ENCODE results near the gene BRD2.
A peak's percentile ranks its signal among the peaks of the same experiment; 100 is the strongest.

Gene BRD2

DNA sequence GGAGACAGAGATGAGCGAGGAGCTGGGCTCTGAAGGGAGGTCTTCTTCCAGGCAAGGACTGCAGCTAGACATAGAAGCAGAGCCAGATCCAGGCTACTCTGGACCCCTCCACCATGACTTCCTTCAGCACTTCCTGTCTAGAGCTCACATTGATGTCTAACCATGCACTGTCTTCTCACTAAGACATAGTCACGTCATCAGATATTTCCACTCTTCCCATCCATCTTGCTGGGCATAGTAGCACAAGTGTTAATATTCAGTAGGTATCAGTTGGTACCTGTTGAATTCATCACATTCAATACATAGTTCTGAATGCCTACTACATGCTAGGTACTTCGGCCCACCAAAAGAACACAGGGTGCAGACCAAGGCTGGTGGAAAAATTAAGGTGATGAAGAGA lies 18.4 kb upstream of the BRD2 start:
- H3K4me3 ChIP-seq (replicated peaks in 1 of 2; ENCODE audit: low read depth in 2 of 2, low read length in 2 of 2) = no peak overlapping the region
- TF ChIP-seq, protein P1, sequence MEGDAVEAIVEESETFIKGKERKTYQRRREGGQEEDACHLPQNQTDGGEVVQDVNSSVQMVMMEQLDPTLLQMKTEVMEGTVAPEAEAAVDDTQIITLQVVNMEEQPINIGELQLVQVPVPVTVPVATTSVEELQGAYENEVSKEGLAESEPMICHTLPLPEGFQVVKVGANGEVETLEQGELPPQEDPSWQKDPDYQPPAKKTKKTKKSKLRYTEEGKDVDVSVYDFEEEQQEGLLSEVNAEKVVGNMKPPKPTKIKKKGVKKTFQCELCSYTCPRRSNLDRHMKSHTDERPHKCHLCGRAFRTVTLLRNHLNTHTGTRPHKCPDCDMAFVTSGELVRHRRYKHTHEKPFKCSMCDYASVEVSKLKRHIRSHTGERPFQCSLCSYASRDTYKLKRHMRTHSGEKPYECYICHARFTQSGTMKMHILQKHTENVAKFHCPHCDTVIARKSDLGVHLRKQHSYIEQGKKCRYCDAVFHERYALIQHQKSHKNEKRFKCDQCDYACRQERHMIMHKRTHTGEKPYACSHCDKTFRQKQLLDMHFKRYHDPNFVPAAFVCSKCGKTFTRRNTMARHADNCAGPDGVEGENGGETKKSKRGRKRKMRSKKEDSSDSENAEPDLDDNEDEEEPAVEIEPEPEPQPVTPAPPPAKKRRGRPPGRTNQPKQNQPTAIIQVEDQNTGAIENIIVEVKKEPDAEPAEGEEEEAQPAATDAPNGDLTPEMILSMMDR (IDR thresholded peaks at IDR 0.05; ENCODE audit: low read depth, low read length) = no peak
- no peak for DNase-seq (ENCODE audit: low read depth in 2 of 2)

DNA sequence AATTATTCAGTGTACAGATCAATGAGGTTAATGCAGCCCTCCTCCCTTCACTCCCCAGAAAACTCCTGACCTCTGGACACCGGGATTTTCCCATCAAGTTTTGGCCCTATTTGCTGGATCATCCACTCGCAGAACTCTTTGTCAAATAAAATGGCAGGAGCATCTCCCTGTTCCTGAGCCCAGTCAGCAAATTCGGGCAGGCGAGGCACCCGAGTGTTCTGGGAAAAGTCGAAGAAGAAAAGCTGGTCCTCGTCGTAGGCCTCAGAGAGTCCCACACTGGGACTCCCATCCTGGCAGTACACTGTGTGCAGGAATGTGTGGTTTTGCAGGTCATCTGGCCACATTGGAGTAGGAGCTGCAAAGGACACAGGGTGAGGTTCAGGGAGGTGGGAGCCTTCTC lies 17.9 kb upstream of the BRD2 start:
- no peak for DNase-seq (ENCODE audit: low read depth in 2 of 2)
- H3K4me3 ChIP-seq (replicated peaks in 1 of 2; ENCODE audit: low read depth in 2 of 2, low read length in 2 of 2) = no peak overlapping the region

DNA sequence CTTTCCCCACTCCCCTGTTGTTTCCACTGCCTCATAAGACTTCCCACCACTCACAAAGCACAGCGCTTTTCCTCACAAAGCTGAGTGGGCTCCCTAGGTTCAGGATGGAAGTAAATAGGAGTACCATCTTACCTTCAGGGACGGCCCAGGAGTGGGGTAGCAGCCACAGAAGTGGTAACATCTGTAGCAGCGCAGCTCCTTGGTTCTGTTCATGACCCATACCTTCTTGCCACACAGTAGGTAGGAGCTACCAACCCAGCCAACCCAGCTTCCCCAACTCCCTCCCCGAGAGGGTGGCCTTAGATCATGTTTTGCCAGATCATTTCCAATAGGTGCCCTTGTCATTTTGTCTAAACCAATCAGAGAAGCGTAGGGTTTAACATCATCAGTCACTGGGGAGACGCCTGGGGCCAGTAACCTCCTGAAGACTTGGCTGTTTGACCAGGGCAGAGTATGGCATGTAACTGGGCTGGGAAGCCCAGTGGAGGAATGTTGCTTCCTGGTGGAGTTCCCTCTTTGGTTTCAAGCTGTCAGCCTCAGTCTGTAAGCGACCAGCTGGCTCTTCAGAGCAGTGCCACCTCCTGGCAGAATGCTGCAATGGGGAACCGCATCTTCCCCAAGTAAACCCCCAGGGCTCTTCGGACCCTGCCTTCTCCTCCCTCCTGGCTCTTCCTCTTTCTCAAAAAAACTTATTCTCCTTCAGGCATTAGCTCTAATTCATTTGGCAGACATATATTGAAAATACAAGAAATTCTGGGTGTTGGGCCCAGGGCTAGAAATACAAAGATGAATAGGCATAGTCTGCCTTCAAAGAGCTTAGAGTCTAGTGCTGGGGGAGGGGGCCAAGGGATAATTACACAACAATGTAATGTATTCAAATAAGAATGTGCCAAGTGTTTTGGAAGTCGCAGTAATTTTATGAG lies 15.3 kb upstream of the BRD2 start, which contains the start of gene HLA-DMA:
Gene HLA-DMA (minus strand): TSS at position 281 of the 923 bp plus-strand sequence. CDS start 61 bp downstream, at position 220.
- TF ChIP-seq, protein P1 (IDR thresholded peaks at IDR 0.05; ENCODE audit: low read depth, low read length) = peak; percentile 84
- no peak within 1 kb of the TSS for H3K4me3 ChIP-seq (replicated peaks in 1 of 2; ENCODE audit: low read depth in 2 of 2, low read length in 2 of 2)
- peak; percentile 95 to 99 for DNase-seq (ENCODE audit: low read depth in 2 of 2)

More for the DNA sequence above, 17.9 kb upstream of the BRD2 start:
- TF ChIP-seq, protein P1 (IDR thresholded peaks at IDR 0.05; ENCODE audit: low read depth, low read length) = no peak

DNA sequence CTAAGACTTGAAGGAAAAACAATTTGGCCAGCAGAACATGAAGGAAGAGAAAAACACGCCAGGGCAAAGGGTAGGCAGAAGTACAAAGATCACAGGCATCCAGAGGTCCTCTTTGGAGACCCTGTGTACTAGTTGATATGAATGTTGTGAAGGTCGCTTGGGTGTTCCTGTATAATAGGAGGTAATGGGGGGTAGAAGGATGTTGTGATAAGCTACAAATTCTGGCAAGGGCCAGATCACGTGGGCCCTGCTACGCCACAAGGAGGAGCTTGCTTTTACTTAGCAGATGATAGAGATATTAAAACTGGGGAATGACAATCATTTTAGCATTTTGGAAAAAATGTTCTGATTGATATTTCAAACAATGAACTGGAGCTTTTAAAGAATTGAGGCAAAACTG lies 14.6 kb upstream of the BRD2 start:
- TF ChIP-seq, protein P1 (IDR thresholded peaks at IDR 0.05; ENCODE audit: low read depth, low read length) = no peak
- no peak overlapping the region for H3K4me3 ChIP-seq (replicated peaks in 1 of 2; ENCODE audit: low read depth in 2 of 2, low read length in 2 of 2)
- DNase-seq (ENCODE audit: low read depth in 2 of 2) = no peak

DNA sequence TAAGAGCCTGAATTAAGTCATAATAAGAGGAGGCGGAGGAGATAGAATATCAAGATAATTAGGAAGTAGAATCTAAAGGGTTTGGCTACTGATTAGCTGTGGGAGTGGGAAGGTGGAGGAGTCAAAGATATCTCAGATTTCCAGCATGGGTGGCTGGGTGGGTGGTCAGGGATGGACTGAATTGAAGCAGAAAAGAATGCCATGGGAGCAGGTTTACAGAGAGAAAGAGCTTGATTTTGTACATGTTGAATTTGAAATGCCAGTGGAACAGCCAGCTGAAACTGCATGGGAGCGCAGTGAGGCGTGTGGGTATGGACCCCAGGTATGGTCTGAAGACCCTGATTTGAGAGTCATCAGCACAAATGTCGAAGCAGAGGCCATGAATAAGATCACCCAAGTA lies 14.1 kb upstream of the BRD2 start:
- no peak overlapping the region for H3K4me3 ChIP-seq (replicated peaks in 1 of 2; ENCODE audit: low read depth in 2 of 2, low read length in 2 of 2)
- DNase-seq (ENCODE audit: low read depth in 2 of 2) = no peak
- TF ChIP-seq, protein P1 (IDR thresholded peaks at IDR 0.05; ENCODE audit: low read depth, low read length) = no peak

DNA sequence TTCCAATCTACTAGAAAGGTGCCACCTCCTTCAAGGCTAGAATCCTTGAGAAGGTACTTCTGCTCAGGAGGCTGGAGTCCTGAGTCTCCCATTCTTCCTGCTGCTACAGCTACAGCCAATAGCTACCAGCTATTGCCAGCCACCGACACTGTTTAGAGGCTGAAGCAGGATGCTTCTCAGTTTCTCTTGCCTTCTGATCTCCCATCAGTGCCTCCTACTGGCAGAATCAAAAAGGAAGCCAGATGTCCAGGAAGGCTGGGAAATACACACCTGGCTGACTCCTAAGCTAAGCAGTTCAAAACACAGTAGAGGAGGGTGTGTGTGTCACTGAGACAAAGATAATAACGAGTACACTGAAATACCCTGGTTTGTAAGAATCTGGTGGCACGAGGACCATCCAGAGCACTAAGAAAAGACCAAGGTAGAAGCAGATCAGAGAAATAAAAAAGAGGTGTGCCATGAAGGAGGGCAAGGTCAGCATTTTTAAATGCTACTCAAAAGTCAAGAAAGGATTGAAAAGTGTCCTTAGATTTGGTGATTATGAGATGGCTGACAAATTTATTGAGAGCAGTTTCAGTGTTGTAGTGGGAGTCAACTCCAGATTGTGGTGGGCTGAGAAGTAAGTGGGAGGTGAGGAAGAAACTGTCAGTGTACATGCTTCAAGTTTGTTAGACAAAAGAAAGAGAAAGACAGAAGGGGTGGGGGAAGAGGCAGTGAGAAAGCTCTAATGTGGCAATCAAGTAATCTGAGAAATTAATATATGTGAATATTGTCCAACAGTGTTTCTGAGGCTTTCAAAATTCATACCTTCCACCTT lies 13.2 kb upstream of the BRD2 start:
- DNase-seq (ENCODE audit: low read depth in 2 of 2) = peak; percentile 26 to 42
- TF ChIP-seq, protein P1 (IDR thresholded peaks at IDR 0.05; ENCODE audit: low read depth, low read length) = peak; percentile 45
- H3K4me3 ChIP-seq (replicated peaks in 1 of 2; ENCODE audit: low read depth in 2 of 2, low read length in 2 of 2) = no peak overlapping the region
